Fibroblast of mammary gland (primary cell): Measurements from ENCODE around the gene BBLN.

ENCODE experiments used
- DNase-seq: peaks from one replicate; pipeline ENCODE4 v3.0.0-alpha.2; 2010; ENCODE audit warnings: low read depth
- H3K4me3 ChIP-seq: 2 replicates; pipeline ENCODE4 v1.5.1; 2011; ENCODE audit warnings: low read depth, mild to moderate bottlenecking, low read length, moderate library complexity; ENCODE audit not compliant: control insufficient read depth
- CTCF ChIP-seq: conservative IDR thresholded peaks from 2 replicates; pipeline ENCODE4 v1.5.1; 2011; ENCODE audit warnings: low read depth, low read length, inconsistent platforms; ENCODE audit not compliant: control insufficient read depth, insufficient read depth

The BBLN gene

DNA sequence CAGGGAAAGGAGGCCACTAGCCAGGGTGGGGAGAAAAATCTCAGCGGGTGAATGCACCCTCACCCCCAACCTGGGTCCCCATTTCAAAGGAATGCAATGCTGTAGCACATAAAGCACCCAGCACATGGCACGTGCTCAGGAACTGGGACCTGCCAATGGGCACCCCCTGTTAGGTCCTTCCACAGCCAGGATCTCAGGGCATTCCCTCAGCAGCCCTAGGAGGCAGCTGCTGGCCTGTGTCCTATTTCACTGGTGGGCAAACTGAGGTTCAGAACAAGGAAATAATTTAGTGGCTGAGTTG, 51.9 kb downstream of the BBLN start:
- no peak for TF ChIP-seq CTCF
- H3K4me3 ChIP-seq: no peak overlapping the region
- DNase-seq: no peak
